GM23338 (cell line): ENCODE measurements around the gene THBS2. TPM values are rescaled to one million over a fixed set of nuclear protein-coding genes. Genes with fewer than 3 reads are reported as not detected.

Experiments
- ATAC-seq: fragments of 200-7000 bp; cut with Tn5 transposase; 3 replicates; pipeline ENCODE4 v1.9.1; 2020
- DNase-seq: peaks from one replicate; pipeline ENCODE4 v3.0.0-alpha.2; 2015; ENCODE audit warnings: low spot score
- H2AFZ ChIP-seq: fragments of 200-600 bp; sonication (generic); 2 replicates; pipeline ENCODE4 v1.8.0; 2016; ENCODE audit warnings: antibody characterized with exemption, mild to moderate bottlenecking, moderate library complexity
- H3F3A ChIP-seq: fragments of 200-600 bp; sonication (generic); replicated peaks from 2 replicates; pipeline ENCODE4 v1.8.0; 2017; ENCODE audit warnings: antibody characterized with exemption, mixed run types, low read depth
- H3K27ac ChIP-seq: fragments of 200-600 bp; sonication (generic); 2 replicates; pipeline ENCODE4 v1.6.1; 2016; ENCODE audit warnings: low read depth
- H3K27me3 ChIP-seq: fragments of 200-600 bp; sonication (generic); 2 replicates; pipeline ENCODE4 v1.8.0; 2016; ENCODE audit warnings: mild to moderate bottlenecking, mixed run types, moderate library complexity; ENCODE audit not compliant: insufficient read depth
- H3K36me3 ChIP-seq: fragments of 200-600 bp; sonication (generic); 2 replicates; pipeline ENCODE4 v1.8.0; 2016; ENCODE audit warnings: mild to moderate bottlenecking; ENCODE audit not compliant: insufficient read depth
- H3K4me1 ChIP-seq: fragments of 200-600 bp; sonication (generic); 2 replicates; pipeline ENCODE4 v1.8.0; 2016; ENCODE audit warnings: mild to moderate bottlenecking, moderate library complexity; ENCODE audit not compliant: insufficient read depth
- H3K4me2 ChIP-seq: fragments of 200-600 bp; sonication (generic); 2 replicates; pipeline ENCODE4 v1.7.1; 2017; ENCODE audit warnings: mixed run types
- H3K4me3 ChIP-seq: fragments of 200-600 bp; sonication (generic); 2 replicates; pipeline ENCODE4 v1.6.1; 2016; ENCODE audit warnings: mixed run types
- H3K79me2 ChIP-seq: fragments of 200-600 bp; sonication (generic); replicated peaks from 2 replicates; pipeline ENCODE4 v1.8.0; 2017; ENCODE audit warnings: mild to moderate bottlenecking; ENCODE audit not compliant: insufficient read depth
- H3K9me2 ChIP-seq: fragments of 200-600 bp; sonication (generic); 2 replicates; pipeline ENCODE4 v1.8.0; 2017; ENCODE audit not compliant: insufficient read depth
- H4K20me1 ChIP-seq: fragments of 200-600 bp; sonication (generic); replicated peaks from 2 replicates; pipeline ENCODE4 v1.8.0; 2017; ENCODE audit warnings: mild to moderate bottlenecking; ENCODE audit not compliant: insufficient read depth
- H3K27ac Mint-ChIP-seq: 2 replicates; pipeline ENCODE4 v1.8.0; 2020; ENCODE audit warnings: inconsistent platforms, mild to moderate bottlenecking, moderate library complexity, mixed read lengths
- H3K27me3 Mint-ChIP-seq: 3 replicates; pipeline ENCODE4 v1.8.0; 2022; ENCODE audit warnings: low read depth, mild to moderate bottlenecking, moderate library complexity, mixed read lengths, inconsistent platforms; ENCODE audit not compliant: insufficient read depth, poor library complexity
- H3K36me3 Mint-ChIP-seq: 3 replicates; pipeline ENCODE4 v1.8.0; 2021; ENCODE audit warnings: low read depth, mild to moderate bottlenecking, inconsistent platforms, moderate library complexity, mixed read lengths
- H3K4me1 Mint-ChIP-seq: 3 replicates; pipeline ENCODE4 v1.8.0; 2020; ENCODE audit warnings: mild to moderate bottlenecking, inconsistent platforms, mixed read lengths
- H3K4me3 Mint-ChIP-seq: 3 replicates; pipeline ENCODE4 v1.8.0; 2021; ENCODE audit warnings: moderate library complexity, mild to moderate bottlenecking, inconsistent platforms, mixed read lengths
- H3K9me3 Mint-ChIP-seq: 3 replicates; pipeline ENCODE4 v1.8.0; 2020; ENCODE audit warnings: moderate library complexity, mild to moderate bottlenecking, inconsistent platforms, mixed read lengths
- CREB1 ChIP-seq: fragments of 250-450 bp; sonication (Bioruptor Pico); IDR thresholded peaks from 2 replicates; pipeline ENCODE4 v1.5.0; 2020; ENCODE audit warnings: low read depth, mild to moderate bottlenecking, moderate library complexity
- EZH2 ChIP-seq: fragments of 200-600 bp; sonication (generic); IDR thresholded peaks from one replicate; pipeline ENCODE4 v1.8.0; 2017; ENCODE audit warnings: antibody characterized with exemption, mild to moderate bottlenecking, low read depth; ENCODE audit not compliant: unreplicated experiment
- JUNB ChIP-seq: IDR thresholded peaks from one replicate; pipeline ENCODE4 v1.6.1; 2016; ENCODE audit warnings: antibody characterized with exemption; ENCODE audit not compliant: unreplicated experiment
- STAT1 ChIP-seq: IDR thresholded peaks from one replicate; pipeline ENCODE4 v1.6.1; 2016; ENCODE audit warnings: antibody characterized with exemption; ENCODE audit not compliant: unreplicated experiment
- ZNF114 ChIP-seq: fragments of 250-450 bp; sonication (Bioruptor Pico); IDR thresholded peaks from 2 replicates; pipeline ENCODE4 v1.5.0; 2020; ENCODE audit warnings: mild to moderate bottlenecking, moderate library complexity
- polyA plus RNA-seq: library from polyadenylated mRNA; unstranded; fragments of >200 nt; fragmentation: Nextera tagmentation; extraction: Ambion mirVana; gene quantifications from 2 replicates; pipeline ENCODE4 v1.2.1, GENCODE V29; 2016
- total RNA-seq: library from RNA; depleted of rRNA; stranded (reverse); fragments of >200 nt; shearing (Covaris generic); gene quantifications from 2 replicates; pipeline ENCODE4 v1.2.3, GENCODE V29; 2014
- TF ChIP-seq, protein P1 (sequence below): fragments of 250-450 bp; sonication (Bioruptor Pico); IDR thresholded peaks from 2 replicates; pipeline ENCODE4 v1.5.0; 2020; ENCODE audit warnings: mild to moderate bottlenecking, moderate library complexity
- TF ChIP-seq, protein P2 (sequence below): IDR thresholded peaks from 2 replicates; pipeline ENCODE4 v1.6.1; 2016; ENCODE audit warnings: antibody characterized with exemption

THBS2 gene
- total and polyA plus RNA-seq, 2 experiments from 2014 or later = 7.9 to 44.7 TPM

GRCh38 chr6:169169375-169169774 is 84.3 kb downstream of the THBS2 start (continued):
- TF ChIP-seq, protein P1, sequence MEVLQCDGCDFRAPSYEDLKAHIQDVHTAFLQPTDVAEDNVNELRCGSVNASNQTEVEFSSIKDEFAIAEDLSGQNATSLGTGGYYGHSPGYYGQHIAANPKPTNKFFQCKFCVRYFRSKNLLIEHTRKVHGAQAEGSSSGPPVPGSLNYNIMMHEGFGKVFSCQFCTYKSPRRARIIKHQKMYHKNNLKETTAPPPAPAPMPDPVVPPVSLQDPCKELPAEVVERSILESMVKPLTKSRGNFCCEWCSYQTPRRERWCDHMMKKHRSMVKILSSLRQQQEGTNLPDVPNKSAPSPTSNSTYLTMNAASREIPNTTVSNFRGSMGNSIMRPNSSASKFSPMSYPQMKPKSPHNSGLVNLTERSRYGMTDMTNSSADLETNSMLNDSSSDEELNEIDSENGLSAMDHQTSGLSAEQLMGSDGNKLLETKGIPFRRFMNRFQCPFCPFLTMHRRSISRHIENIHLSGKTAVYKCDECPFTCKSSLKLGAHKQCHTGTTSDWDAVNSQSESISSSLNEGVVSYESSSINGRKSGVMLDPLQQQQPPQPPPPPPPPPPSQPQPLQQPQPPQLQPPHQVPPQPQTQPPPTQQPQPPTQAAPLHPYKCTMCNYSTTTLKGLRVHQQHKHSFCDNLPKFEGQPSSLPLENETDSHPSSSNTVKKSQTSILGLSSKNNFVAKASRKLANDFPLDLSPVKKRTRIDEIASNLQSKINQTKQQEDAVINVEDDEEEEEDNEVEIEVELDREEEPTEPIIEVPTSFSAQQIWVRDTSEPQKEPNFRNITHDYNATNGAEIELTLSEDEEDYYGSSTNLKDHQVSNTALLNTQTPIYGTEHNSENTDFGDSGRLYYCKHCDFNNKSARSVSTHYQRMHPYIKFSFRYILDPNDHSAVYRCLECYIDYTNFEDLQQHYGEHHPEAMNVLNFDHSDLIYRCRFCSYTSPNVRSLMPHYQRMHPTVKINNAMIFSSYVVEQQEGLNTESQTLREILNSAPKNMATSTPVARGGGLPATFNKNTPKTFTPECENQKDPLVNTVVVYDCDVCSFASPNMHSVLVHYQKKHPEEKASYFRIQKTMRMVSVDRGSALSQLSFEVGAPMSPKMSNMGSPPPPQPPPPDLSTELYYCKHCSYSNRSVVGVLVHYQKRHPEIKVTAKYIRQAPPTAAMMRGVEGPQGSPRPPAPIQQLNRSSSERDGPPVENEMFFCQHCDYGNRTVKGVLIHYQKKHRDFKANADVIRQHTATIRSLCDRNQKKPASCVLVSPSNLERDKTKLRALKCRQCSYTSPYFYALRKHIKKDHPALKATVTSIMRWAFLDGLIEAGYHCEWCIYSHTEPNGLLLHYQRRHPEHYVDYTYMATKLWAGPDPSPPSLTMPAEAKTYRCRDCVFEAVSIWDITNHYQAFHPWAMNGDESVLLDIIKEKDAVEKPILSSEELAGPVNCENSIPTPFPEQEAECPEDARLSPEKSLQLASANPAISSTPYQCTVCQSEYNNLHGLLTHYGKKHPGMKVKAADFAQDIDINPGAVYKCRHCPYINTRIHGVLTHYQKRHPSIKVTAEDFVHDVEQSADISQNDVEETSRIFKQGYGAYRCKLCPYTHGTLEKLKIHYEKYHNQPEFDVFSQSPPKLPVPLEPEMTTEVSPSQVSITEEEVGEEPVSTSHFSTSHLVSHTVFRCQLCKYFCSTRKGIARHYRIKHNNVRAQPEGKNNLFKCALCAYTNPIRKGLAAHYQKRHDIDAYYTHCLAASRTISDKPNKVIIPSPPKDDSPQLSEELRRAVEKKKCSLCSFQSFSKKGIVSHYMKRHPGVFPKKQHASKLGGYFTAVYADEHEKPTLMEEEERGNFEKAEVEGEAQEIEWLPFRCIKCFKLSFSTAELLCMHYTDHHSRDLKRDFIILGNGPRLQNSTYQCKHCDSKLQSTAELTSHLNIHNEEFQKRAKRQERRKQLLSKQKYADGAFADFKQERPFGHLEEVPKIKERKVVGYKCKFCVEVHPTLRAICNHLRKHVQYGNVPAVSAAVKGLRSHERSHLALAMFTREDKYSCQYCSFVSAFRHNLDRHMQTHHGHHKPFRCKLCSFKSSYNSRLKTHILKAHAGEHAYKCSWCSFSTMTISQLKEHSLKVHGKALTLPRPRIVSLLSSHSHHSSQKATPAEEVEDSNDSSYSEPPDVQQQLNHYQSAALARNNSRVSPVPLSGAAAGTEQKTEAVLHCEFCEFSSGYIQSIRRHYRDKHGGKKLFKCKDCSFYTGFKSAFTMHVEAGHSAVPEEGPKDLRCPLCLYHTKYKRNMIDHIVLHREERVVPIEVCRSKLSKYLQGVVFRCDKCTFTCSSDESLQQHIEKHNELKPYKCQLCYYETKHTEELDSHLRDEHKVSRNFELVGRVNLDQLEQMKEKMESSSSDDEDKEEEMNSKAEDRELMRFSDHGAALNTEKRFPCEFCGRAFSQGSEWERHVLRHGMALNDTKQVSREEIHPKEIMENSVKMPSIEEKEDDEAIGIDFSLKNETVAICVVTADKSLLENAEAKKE (CRISPR knock-in tag) = no peak
- TF ChIP-seq ZNF114 (CRISPR knock-in tag) = no peak
- no peak for TF ChIP-seq STAT1
- TF ChIP-seq JUNB = no peak
- TF ChIP-seq CREB1 (CRISPR knock-in tag) = no peak

GRCh38 chr6:169168706-169169105 is 84.9 kb downstream of the THBS2 start:
- no peak overlapping the region for H3K27ac Mint-ChIP-seq
- ATAC-seq (no peak), DNase-seq (no peak)
- H3K4me1 Mint-ChIP-seq = no peaks in the 10 kb centered on the region
- Histone ChIP-seq H3F3A (no peaks in the 10 kb centered on the region), H3K36me3 (no peaks in the 10 kb centered on the region), H2AFZ (peak overlapping the region; percentile 32; the same call in 1 of the 2 replicates), H3K27ac (no peak overlapping the region), H3K79me2 (no peaks in the 10 kb centered on the region), H4K20me1 (no peaks in the 10 kb centered on the region), H3K4me2 (no peak overlapping the region), H3K27me3 (no peaks in the 10 kb centered on the region), H3K4me3 (no peak overlapping the region), H3K4me1 (no peaks in the 10 kb centered on the region), H3K9me2 (no peaks in the 10 kb centered on the region)
- H3K4me3 Mint-ChIP-seq = no peak overlapping the region
- peaks cover 3% of the 10 kb centered on the region; the same call in 1 of the 3 replicates for H3K36me3 Mint-ChIP-seq
- peaks cover 7% of the 10 kb centered on the region; the same call in 2 of the 3 replicates for H3K9me3 Mint-ChIP-seq
- H3K27me3 Mint-ChIP-seq = peaks cover 7% of the 10 kb centered on the region
- TF ChIP-seq, protein P1 (CRISPR knock-in tag) = no peak
- TF ChIP-seq ZNF114 (CRISPR knock-in tag) (no peak), EZH2 (no peak)
- TF ChIP-seq, protein P2, sequence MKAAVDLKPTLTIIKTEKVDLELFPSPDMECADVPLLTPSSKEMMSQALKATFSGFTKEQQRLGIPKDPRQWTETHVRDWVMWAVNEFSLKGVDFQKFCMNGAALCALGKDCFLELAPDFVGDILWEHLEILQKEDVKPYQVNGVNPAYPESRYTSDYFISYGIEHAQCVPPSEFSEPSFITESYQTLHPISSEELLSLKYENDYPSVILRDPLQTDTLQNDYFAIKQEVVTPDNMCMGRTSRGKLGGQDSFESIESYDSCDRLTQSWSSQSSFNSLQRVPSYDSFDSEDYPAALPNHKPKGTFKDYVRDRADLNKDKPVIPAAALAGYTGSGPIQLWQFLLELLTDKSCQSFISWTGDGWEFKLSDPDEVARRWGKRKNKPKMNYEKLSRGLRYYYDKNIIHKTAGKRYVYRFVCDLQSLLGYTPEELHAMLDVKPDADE = no peak
